Body of pancreas (tissue), 4 donors: ENCODE measurements around the gene CFL1.
"Not testable (repeated sequence)": the region's sequence is repeated elsewhere in the genome, so short reads cannot be mapped to it uniquely, and the experiment has no call there.

ENCODE experiments used
- POLR2A ChIP-seq, 3 donors: fragments of 450-650 bp; IDR thresholded peaks; one replicate each; pipeline ENCODE4 v1.6.1; 2016; ENCODE audit warnings: antibody characterized with exemption in 3 of 3, mild to moderate bottlenecking in 2 of 3
- TF ChIP-seq, protein P1 (sequence below), 7 experiments: fragments of 450-650 bp in 4 of 7; fragments of 200-600 bp in 3 of 7; sonication (generic) in 3 of 7; IDR thresholded peaks; one replicate each; pipeline ENCODE4 v1.5.1; 2016 to 2019; ENCODE audit warnings: antibody characterized with exemption in 7 of 7

DNA sequence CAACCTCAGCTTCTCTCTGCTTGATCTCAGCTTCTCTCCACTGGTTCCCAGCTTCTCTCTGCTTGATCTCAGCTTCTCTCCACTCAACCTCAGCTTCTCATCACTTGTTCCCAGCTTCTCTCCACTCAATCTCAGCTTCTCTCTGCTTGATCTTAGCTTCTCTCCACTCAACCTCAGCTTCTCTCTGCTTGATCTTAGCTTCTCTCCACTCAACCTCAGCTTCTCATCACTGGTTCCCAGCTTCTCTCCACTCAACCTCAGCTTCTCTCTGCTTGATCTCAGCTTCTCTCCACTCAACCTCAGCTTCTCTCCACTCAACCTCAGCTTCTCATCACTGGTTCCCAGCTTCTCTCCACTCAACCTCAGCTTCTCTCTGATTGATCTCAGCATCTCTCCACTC lies 25.7 kb downstream of the CFL1 start:
- TF ChIP-seq, protein P1, sequence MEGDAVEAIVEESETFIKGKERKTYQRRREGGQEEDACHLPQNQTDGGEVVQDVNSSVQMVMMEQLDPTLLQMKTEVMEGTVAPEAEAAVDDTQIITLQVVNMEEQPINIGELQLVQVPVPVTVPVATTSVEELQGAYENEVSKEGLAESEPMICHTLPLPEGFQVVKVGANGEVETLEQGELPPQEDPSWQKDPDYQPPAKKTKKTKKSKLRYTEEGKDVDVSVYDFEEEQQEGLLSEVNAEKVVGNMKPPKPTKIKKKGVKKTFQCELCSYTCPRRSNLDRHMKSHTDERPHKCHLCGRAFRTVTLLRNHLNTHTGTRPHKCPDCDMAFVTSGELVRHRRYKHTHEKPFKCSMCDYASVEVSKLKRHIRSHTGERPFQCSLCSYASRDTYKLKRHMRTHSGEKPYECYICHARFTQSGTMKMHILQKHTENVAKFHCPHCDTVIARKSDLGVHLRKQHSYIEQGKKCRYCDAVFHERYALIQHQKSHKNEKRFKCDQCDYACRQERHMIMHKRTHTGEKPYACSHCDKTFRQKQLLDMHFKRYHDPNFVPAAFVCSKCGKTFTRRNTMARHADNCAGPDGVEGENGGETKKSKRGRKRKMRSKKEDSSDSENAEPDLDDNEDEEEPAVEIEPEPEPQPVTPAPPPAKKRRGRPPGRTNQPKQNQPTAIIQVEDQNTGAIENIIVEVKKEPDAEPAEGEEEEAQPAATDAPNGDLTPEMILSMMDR (IDR thresholded peaks at IDR 0.05), result not testable (repeated sequence)
- not testable (repeated sequence) for TF ChIP-seq POLR2A (IDR thresholded peaks at IDR 0.05)
